HEK293T (cell line): Measurements from ENCODE around the gene EMP3.

Source experiments
- ARNT ChIP-seq: fragments of 450-650 bp; IDR thresholded peaks from 2 replicates; pipeline ENCODE4 v1.6.1; 2017; ENCODE audit warnings: mild to moderate bottlenecking
- BHLHE40 ChIP-seq: fragments of 450-650 bp; IDR thresholded peaks from 2 replicates; pipeline ENCODE4 v1.6.1; 2016; ENCODE audit warnings: mild to moderate bottlenecking, moderate library complexity, borderline replicate concordance
- CTBP1 ChIP-seq: fragments of 450-650 bp; IDR thresholded peaks from 2 replicates; pipeline ENCODE4 v1.6.1; 2016; ENCODE audit warnings: borderline replicate concordance
- ELF4 ChIP-seq: fragments of 450-650 bp; IDR thresholded peaks from 2 replicates; pipeline ENCODE4 v1.6.1; 2017; ENCODE audit warnings: antibody characterized with exemption
- FOXA1 ChIP-seq: fragments of 450-650 bp; IDR thresholded peaks from 2 replicates; pipeline ENCODE4 v1.6.1; 2016; ENCODE audit warnings: mild to moderate bottlenecking
- HDGF ChIP-seq: fragments of 450-650 bp; IDR thresholded peaks from 2 replicates; pipeline ENCODE4 v1.6.1; 2017; ENCODE audit warnings: antibody characterized with exemption, borderline replicate concordance
- NFRKB ChIP-seq: fragments of 450-650 bp; IDR thresholded peaks from 2 replicates; pipeline ENCODE4 v1.6.1; 2016; ENCODE audit warnings: mild to moderate bottlenecking, moderate library complexity
- PKNOX1 ChIP-seq: fragments of 450-650 bp; IDR thresholded peaks from 2 replicates; pipeline ENCODE4 v1.6.1; 2016
- SP1 ChIP-seq: fragments of 450-650 bp; IDR thresholded peaks from 2 replicates; pipeline ENCODE4 v1.6.1; 2017
- ZNF384 ChIP-seq: fragments of 450-650 bp; IDR thresholded peaks from 2 replicates; pipeline ENCODE4 v1.6.1; 2016

GRCh38 chr19:48379058-48379457, 53.7 kb downstream of the EMP3 start:
- TF ChIP-seq ARNT (no peak), ELF4 (no peak), SP1 (no peak), CTBP1 (no peak), HDGF (no peak), ZNF384 (no peak), PKNOX1 (no peak), BHLHE40 (no peak), NFRKB (no peak), FOXA1 (no peak)
